Stimulated activated naive CD4-positive, alpha-beta T cell treated with Interleukin-2 at 50 U/mL for 16 hours (primary cell): ENCODE data around the gene COLQ.

ENCODE experiments used
- DNase-seq: peaks from one replicate; lab custom pipeline; 2025; lab: John Stamatoyannopoulos, UW

The COLQ gene

GRCh38 chr3:15520185-15520584 is 1.3 kb downstream of the COLQ start:
- DNase-seq, result peak; percentile 14

GRCh38 chr3:15519096-15519495 is 2.4 kb downstream of the COLQ start:
- DNase-seq, result no peak

GRCh38 chr3:15514663-15515340 is 6.7 kb downstream of the COLQ start:
- no peak for DNase-seq

GRCh38 chr3:15513810-15514662 is 7.5 kb downstream of the COLQ start:
- no peak for DNase-seq

- DNase-seq, result no peak
Measured at GRCh38 chr3:15513116-15513515, 8.4 kb downstream of the COLQ start.

- no peak for DNase-seq
Measured at GRCh38 chr3:15512166-15512565, 9.3 kb downstream of the COLQ start.

- no peak for DNase-seq
Measured at GRCh38 chr3:15511156-15511555, 10.3 kb downstream of the COLQ start.

- DNase-seq, result no peak
Measured at GRCh38 chr3:15510493-15510892, 11.0 kb downstream of the COLQ start.

GRCh38 chr3:15506571-15506970 is 14.9 kb downstream of the COLQ start:
- no peak for DNase-seq

GRCh38 chr3:15505479-15506165 is 15.9 kb downstream of the COLQ start:
- DNase-seq, result no peak

- no peak for DNase-seq
Measured at GRCh38 chr3:15502616-15503015, 18.9 kb downstream of the COLQ start.

- DNase-seq, result no peak
Measured at GRCh38 chr3:15501126-15501525, 20.4 kb downstream of the COLQ start.

- no peak for DNase-seq
Measured at GRCh38 chr3:15500107-15500724, 21.3 kb downstream of the COLQ start.

GRCh38 chr3:15499536-15499935 is 22.0 kb downstream of the COLQ start:
- DNase-seq, result no peak

GRCh38 chr3:15498431-15499214 is 22.9 kb downstream of the COLQ start:
- no peak for DNase-seq

- DNase-seq, result no peak
Measured at GRCh38 chr3:15497964-15498363, 23.5 kb downstream of the COLQ start.

GRCh38 chr3:15496341-15496664 is 25.2 kb downstream of the COLQ start:
- DNase-seq, result no peak

GRCh38 chr3:15495461-15496340 is 25.8 kb downstream of the COLQ start:
- no peak for DNase-seq

GRCh38 chr3:15493436-15493835 is 28.1 kb downstream of the COLQ start:
- no peak for DNase-seq

GRCh38 chr3:15492847-15493360 is 28.6 kb downstream of the COLQ start:
- no peak for DNase-seq

GRCh38 chr3:15491143-15491542 is 30.4 kb downstream of the COLQ start:
- no peak for DNase-seq
